Right kidney (tissue), 9 donors: Measurements from ENCODE around the gene TIA1.
"Not testable (repeated sequence)": the region's sequence is repeated elsewhere in the genome, so short reads cannot be mapped to it uniquely, and the experiment has no call there.

Experiments used
- DNase-seq: peaks from one replicate; pipeline ENCODE4 v3.0.0-alpha.2; 2016
- long read RNA-seq, 8 donors: transcript quantifications; one replicate each; lab custom pipeline, GENCODE V29; 2026

The TIA1 gene
- long read RNA-seq, donor 1, full-length matches to known transcripts = 57 of 91 reads
- long read RNA-seq, donor 1, partial matches to known transcripts = 34 of 91 reads
- long read RNA-seq, donor 1, other reads (novel, unspliced or antisense) = 0 of 91 reads
- long read RNA-seq, donor 2, full-length matches to known transcripts = 18 of 18 reads
- long read RNA-seq, donor 2, partial matches to known transcripts = 0 of 18 reads
- long read RNA-seq, donor 2, other reads (novel, unspliced or antisense) = 0 of 18 reads
- long read RNA-seq, donor 3, transcript TIA1-219 (4 exons, 853 nt) = major isoform, 17 of 21 reads
- long read RNA-seq, donor 3, partial matches to known transcripts = 0 of 21 reads
- long read RNA-seq, donor 3, other reads (novel, unspliced or antisense) = 0 of 21 reads
- long read RNA-seq, donor 4, full-length matches to known transcripts = 39 of 66 reads
- long read RNA-seq, donor 4, partial matches to known transcripts = 27 of 66 reads
- long read RNA-seq, donor 4, other reads (novel, unspliced or antisense) = 0 of 66 reads
- long read RNA-seq, donor 5, full-length matches to known transcripts = 25 of 25 reads
- long read RNA-seq, donor 5, partial matches to known transcripts = 0 of 25 reads
- long read RNA-seq, donor 5, other reads (novel, unspliced or antisense) = 0 of 25 reads
- long read RNA-seq, donor 6, full-length matches to known transcripts = 28 of 39 reads
- long read RNA-seq, donor 6, partial matches to known transcripts = 0 of 39 reads
- long read RNA-seq, donor 6, other reads (novel, unspliced or antisense) = 11 of 39 reads
- long read RNA-seq, donor 7, full-length matches to known transcripts = 48 of 74 reads
- long read RNA-seq, donor 7, partial matches to known transcripts = 26 of 74 reads
- long read RNA-seq, donor 7, other reads (novel, unspliced or antisense) = 0 of 74 reads
- long read RNA-seq, donor 8, full-length matches to known transcripts = 32 of 37 reads
- long read RNA-seq, donor 8, partial matches to known transcripts = 5 of 37 reads
- long read RNA-seq, donor 8, other reads (novel, unspliced or antisense) = 0 of 37 reads

GRCh38 chr2:70248181-70248847 is at the start of gene TIA1:
TIA1 (minus strand) TSS chr2:70248628; CDS start chr2:70248430, 198 bp downstream.
- peak; percentile 99 for DNase-seq

GRCh38 chr2:70297828-70298227 is 49.4 kb upstream of the TIA1 start:
- not testable (repeated sequence) for DNase-seq

GRCh38 chr2:70283500-70284191 is 35.2 kb upstream of the TIA1 start:
- DNase-seq = no peak

- no peak for DNase-seq
Observed at GRCh38 chr2:70282439-70282838, 34.0 kb upstream of the TIA1 start.

GRCh38 chr2:70280242-70280798 is 31.9 kb upstream of the TIA1 start:
- no peak for DNase-seq

GRCh38 chr2:70270323-70270722 is 21.9 kb upstream of the TIA1 start:
- DNase-seq = no peak

GRCh38 chr2:70269422-70270302 is 21.2 kb upstream of the TIA1 start:
- not testable (repeated sequence) for DNase-seq

GRCh38 chr2:70266925-70267324 is 18.5 kb upstream of the TIA1 start:
- DNase-seq = not testable (repeated sequence)

GRCh38 chr2:70261501-70261900 is 13.1 kb upstream of the TIA1 start:
- DNase-seq = no peak

GRCh38 chr2:70258532-70258875 is 10.1 kb upstream of the TIA1 start:
- no peak for DNase-seq

GRCh38 chr2:70255637-70256314 is 7.3 kb upstream of the TIA1 start:
- DNase-seq = no peak

GRCh38 chr2:70250434-70250833 is 2.0 kb upstream of the TIA1 start:
- no peak for DNase-seq

- no peak for DNase-seq
Observed at GRCh38 chr2:70247364-70248180, 856 bp downstream of the TIA1 start.

GRCh38 chr2:70243806-70244584 is 4.4 kb downstream of the TIA1 start:
- DNase-seq = no peak

- DNase-seq = no peak
Observed at GRCh38 chr2:70242552-70242951, 5.9 kb downstream of the TIA1 start.

- DNase-seq = no peak
Observed at GRCh38 chr2:70241340-70241739, 7.1 kb downstream of the TIA1 start.

GRCh38 chr2:70240599-70240998 is 7.8 kb downstream of the TIA1 start:
- no peak for DNase-seq

- DNase-seq = no peak
Observed at GRCh38 chr2:70233926-70234325, 14.5 kb downstream of the TIA1 start.
